NCI-H1092 treated with DMSO at 0.1 percent for 48 hours (cell line): Measurements from ENCODE around the gene MAGEB1.

Experiments
- DNase-seq: peaks from one replicate; lab custom pipeline; 2025; lab: John Stamatoyannopoulos, UW

Gene MAGEB1

GRCh38 chrX:30296408-30297254 is 49.7 kb downstream of the MAGEB1 start:
- DNase-seq, result no peak

DNA sequence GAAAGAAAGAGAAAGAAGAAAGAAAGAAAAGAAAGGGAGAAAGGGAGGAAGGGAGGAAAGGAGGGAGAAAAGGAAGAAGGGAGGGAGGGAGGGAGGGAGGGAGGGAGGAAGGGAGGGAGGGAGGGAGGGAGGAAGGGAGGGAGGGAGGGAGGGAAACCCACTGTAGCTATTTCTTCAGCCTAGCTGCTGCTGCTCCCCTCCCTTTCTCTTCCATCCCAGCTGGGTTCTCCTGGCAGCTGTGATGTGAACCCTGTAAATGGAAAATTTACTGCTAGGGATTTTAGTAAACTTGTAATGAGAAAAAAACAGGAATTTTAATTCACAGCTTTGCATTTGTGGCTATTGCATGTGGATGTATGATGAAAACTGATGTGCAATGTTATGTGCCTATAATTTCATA is 54.3 kb downstream of the MAGEB1 start:
- no peak for DNase-seq
